RWPE2 (cell line): ENCODE measurements around the gene CD48.

Source experiments
- ATAC-seq: fragments of 200-7000 bp; cut with Tn5 transposase; 3 replicates; pipeline ENCODE4 v1.9.1; 2021; ENCODE audit warnings: low read depth
- DNase-seq: peaks from one replicate; pipeline ENCODE4 v3.0.0-alpha.2; 2020; ENCODE audit warnings: low spot score
- H3K27ac ChIP-seq: fragments of 450-650 bp; 2 replicates; pipeline ENCODE4 v1.5.1; 2017; ENCODE audit warnings: mild to moderate bottlenecking; ENCODE audit not compliant: poor library complexity, severe bottlenecking
- H3K27me3 ChIP-seq: fragments of 250-450 bp; sonication (Bioruptor Pico); 2 replicates; pipeline ENCODE4 v1.5.1; 2021; ENCODE audit warnings: mild to moderate bottlenecking, moderate library complexity; ENCODE audit not compliant: insufficient read depth, poor library complexity, severe bottlenecking
- H3K36me3 ChIP-seq: fragments of 250-450 bp; sonication (Bioruptor Pico); 2 replicates; pipeline ENCODE4 v1.5.1; 2020; ENCODE audit warnings: low read depth, mild to moderate bottlenecking, moderate library complexity
- H3K4me1 ChIP-seq: fragments of 250-450 bp; sonication (Bioruptor Pico); 2 replicates; pipeline ENCODE4 v1.5.1; 2021; ENCODE audit warnings: mild to moderate bottlenecking, moderate library complexity; ENCODE audit not compliant: insufficient read depth, poor library complexity, severe bottlenecking
- H3K4me3 ChIP-seq: fragments of 250-450 bp; sonication (Bioruptor Pico); 2 replicates; pipeline ENCODE4 v1.5.1; 2021; ENCODE audit warnings: mild to moderate bottlenecking, moderate library complexity; ENCODE audit not compliant: severe bottlenecking
- H3K9me3 ChIP-seq: fragments of 250-450 bp; sonication (Bioruptor Pico); 2 replicates; pipeline ENCODE4 v1.5.1; 2021; ENCODE audit warnings: mild to moderate bottlenecking, moderate library complexity; ENCODE audit not compliant: severe bottlenecking
- TF ChIP-seq, protein P1 (sequence below): fragments of 450-650 bp; IDR thresholded peaks from one replicate; pipeline ENCODE4 v1.5.1; 2017; ENCODE audit warnings: mild to moderate bottlenecking, moderate library complexity; ENCODE audit not compliant: poor library complexity, severe bottlenecking

CD48 gene

DNA sequence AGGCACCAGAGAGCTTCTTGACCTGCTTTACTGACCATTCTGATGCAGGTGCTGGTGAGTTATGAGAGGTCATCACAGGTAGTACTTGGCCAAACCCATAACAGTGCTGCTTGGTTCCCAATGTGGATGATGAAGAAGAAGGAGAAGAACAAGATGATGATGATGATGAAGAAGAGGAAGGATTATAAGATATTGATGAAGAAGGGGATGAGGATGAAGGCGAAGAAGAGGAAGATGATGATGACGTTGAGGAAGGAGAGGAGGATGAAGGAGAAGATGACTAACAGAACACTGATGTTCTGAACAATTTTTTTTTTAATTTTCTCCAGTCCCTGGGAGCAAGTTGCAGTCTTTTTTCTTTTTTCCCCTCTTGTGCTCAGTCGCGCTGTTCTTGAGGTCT, 40.9 kb downstream of the CD48 start:
- no peak overlapping the region for H3K27ac ChIP-seq
- H3K4me3 ChIP-seq, result no peak overlapping the region
- H3K36me3 ChIP-seq, result no peaks in the 10 kb centered on the region
- peaks cover 4% of the 10 kb centered on the region for H3K27me3 ChIP-seq
- DNase-seq (no peak), ATAC-seq (no peak)
- H3K4me1 ChIP-seq, result no peaks in the 10 kb centered on the region
- H3K9me3 ChIP-seq, result peaks cover 2% of the 10 kb centered on the region
- TF ChIP-seq, protein P1, sequence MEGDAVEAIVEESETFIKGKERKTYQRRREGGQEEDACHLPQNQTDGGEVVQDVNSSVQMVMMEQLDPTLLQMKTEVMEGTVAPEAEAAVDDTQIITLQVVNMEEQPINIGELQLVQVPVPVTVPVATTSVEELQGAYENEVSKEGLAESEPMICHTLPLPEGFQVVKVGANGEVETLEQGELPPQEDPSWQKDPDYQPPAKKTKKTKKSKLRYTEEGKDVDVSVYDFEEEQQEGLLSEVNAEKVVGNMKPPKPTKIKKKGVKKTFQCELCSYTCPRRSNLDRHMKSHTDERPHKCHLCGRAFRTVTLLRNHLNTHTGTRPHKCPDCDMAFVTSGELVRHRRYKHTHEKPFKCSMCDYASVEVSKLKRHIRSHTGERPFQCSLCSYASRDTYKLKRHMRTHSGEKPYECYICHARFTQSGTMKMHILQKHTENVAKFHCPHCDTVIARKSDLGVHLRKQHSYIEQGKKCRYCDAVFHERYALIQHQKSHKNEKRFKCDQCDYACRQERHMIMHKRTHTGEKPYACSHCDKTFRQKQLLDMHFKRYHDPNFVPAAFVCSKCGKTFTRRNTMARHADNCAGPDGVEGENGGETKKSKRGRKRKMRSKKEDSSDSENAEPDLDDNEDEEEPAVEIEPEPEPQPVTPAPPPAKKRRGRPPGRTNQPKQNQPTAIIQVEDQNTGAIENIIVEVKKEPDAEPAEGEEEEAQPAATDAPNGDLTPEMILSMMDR, result no peak

DNA sequence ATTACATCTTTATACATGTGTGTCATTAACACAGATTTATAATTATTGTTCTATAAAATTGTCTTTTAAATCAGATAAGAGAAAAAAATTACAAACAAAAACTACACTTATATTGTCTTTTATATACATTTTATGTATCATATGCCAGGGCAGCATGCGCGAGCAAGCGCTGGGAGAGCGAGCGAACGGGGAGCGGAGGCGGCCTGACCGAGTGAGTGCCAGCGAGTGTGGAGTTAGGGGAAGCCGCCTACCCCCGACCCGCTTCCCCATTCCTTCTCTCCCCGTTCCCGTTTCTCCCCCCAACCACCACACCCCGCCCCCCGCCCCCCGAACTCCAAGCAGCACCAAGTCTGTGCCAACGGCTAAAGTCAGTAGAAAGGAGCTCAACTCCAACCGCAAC, 41.8 kb downstream of the CD48 start:
- Histone ChIP-seq H3K36me3 (no peaks in the 10 kb centered on the region), H3K4me1 (no peaks in the 10 kb centered on the region), H3K9me3 (peaks cover 2% of the 10 kb centered on the region), H3K27ac (no peak overlapping the region), H3K27me3 (peaks cover 4% of the 10 kb centered on the region), H3K4me3 (no peak overlapping the region)
- ATAC-seq (no peak), DNase-seq (no peak)
- TF ChIP-seq, protein P1, result no peak

DNA sequence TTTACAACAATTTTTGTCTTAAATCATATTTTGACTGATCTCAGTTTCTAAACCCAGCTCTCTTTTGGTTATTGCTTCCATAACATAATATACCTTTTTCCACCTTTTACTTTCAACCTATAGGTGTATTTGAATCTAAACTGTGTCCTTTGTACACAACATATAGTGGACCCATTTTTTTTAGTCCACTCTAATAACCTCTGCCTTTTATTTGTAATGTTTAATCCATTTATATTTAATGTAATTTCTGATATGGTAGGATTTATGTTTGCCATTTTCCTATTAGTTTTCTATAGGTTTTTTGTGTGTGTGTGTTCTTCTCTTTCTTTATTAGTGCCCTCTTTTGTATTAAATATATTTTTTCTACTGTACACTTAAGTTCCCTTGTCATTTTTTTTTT, 42.3 kb downstream of the CD48 start:
- DNase-seq (no peak), ATAC-seq (no peak)
- Histone ChIP-seq H3K27me3 (peaks cover 4% of the 10 kb centered on the region), H3K4me1 (no peaks in the 10 kb centered on the region), H3K9me3 (peaks cover 2% of the 10 kb centered on the region), H3K27ac (no peak overlapping the region), H3K36me3 (no peaks in the 10 kb centered on the region), H3K4me3 (no peak overlapping the region)
- TF ChIP-seq, protein P1, result no peak

DNA sequence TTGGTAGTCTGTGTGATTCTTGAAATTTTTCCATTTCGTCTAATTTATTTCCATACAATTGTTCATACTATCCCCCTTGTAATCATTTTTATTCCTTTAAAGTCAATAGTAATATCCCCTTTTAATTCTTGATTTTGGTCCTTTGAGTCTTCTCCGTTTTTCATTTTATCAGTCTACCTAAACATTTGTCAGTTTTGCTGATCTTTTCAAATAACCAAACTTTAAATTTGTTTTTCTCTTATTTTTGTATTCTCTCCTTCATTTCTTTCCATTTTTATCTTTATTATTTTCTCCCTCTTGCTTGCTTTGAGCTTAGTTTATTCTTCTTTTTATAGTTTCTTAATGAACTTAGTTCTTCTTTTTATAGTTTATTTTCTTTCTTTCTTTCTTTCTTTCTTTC, 43.7 kb downstream of the CD48 start:
- no peak for ATAC-seq
- H3K4me1 ChIP-seq, result no peaks in the 10 kb centered on the region
- peaks cover 2% of the 10 kb centered on the region for H3K9me3 ChIP-seq
- H3K4me3 ChIP-seq, result no peak overlapping the region
- no peak for DNase-seq
- TF ChIP-seq, protein P1, result no peak
- peaks cover 4% of the 10 kb centered on the region for H3K27me3 ChIP-seq
- no peaks in the 10 kb centered on the region for H3K36me3 ChIP-seq
- H3K27ac ChIP-seq, result no peak overlapping the region

DNA sequence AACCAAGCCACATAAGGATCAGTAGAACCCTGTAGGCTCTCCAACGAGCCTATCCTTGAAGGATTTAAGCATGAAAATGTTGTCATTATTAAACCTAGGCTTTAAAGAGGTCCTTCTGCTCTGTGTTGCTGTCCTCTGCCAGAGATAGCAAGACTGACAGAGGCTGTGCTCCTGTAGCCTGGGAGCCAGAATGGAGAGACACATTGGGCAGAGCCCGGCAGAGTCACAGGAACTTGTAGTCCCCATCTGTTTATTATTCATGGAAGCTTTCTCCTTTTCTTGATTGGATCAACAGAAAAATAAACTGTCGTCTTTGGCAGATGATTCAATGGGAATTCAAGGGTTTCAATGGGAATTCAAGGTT, 45.6 kb downstream of the CD48 start:
- no peak overlapping the region for H3K4me3 ChIP-seq

More for the DNA sequence above, 45.6 kb downstream of the CD48 start:
- DNase-seq (no peak), ATAC-seq (no peak)
- H3K36me3 ChIP-seq, result no peaks in the 10 kb centered on the region
- no peak overlapping the region for H3K27ac ChIP-seq
- TF ChIP-seq, protein P1, result no peak
- no peaks in the 10 kb centered on the region for H3K27me3 ChIP-seq
- no peaks in the 10 kb centered on the region for H3K4me1 ChIP-seq
- H3K9me3 ChIP-seq, result peaks cover 2% of the 10 kb centered on the region
